H1 (cell line): ENCODE data around the gene SOX15. TPM values are rescaled to one million over a fixed set of nuclear protein-coding genes. Genes with fewer than 3 reads are reported as not detected.

Experiments used
- CTCF ChIA-PET: fragments of 300-600 bp; sonication (Branson Sonifier 250); formaldehyde crosslinking; loops from one replicate; lab custom pipeline; 2021; ENCODE audit not compliant: partially characterized antibody; lab: Charles Lee
- POLR2A ChIA-PET: fragments of 300-600 bp; sonication (Branson Sonifier 250); formaldehyde crosslinking; loops from one replicate; lab custom pipeline; 2021; ENCODE audit warnings: inconsistent platforms; ENCODE audit not compliant: partially characterized antibody; lab: Charles Lee
- DNase-seq, 2 experiments: peaks; one replicate each; pipeline versions ENCODE4 v3.0.0 to v3.0.0-alpha.2; 2010 to 2022; ENCODE audit warnings: low spot score in 2 of 2, low read depth in 1 of 2, mixed read lengths in 1 of 2
- FAIRE-seq: peaks from 2 replicates; lab custom pipeline; 2011; peaks lifted over from hg19 to GRCh38; lab: Jason Lieb, UNC
- H2AFZ ChIP-seq: 2 replicates; pipeline ENCODE4 v1.8.1; 2012; ENCODE audit warnings: low read length, inconsistent platforms
- H2AK5ac ChIP-seq: 2 replicates; pipeline ENCODE4 v1.6.1; 2013; ENCODE audit warnings: low read depth, low read length
- H2BK120ac ChIP-seq: replicated peaks from 2 replicates; pipeline ENCODE3; 2013; ENCODE audit warnings: low read depth, low read length, inconsistent platforms
- H2BK12ac ChIP-seq: 2 replicates; pipeline ENCODE4 v1.6.1; 2013; ENCODE audit warnings: low read depth, low read length
- H2BK15ac ChIP-seq: 2 replicates; pipeline ENCODE4 v1.6.1; 2013; ENCODE audit warnings: low read length
- H2BK20ac ChIP-seq: 2 replicates; pipeline ENCODE4 v1.6.1; 2013; ENCODE audit warnings: low read length
- H2BK5ac ChIP-seq: 2 replicates; pipeline ENCODE4 v1.6.1; 2013; ENCODE audit warnings: low read depth, low read length
- H3K14ac ChIP-seq: 2 replicates; pipeline ENCODE4 v1.6.1; 2013; ENCODE audit warnings: inconsistent platforms; ENCODE audit not compliant: insufficient read length
- H3K18ac ChIP-seq: 2 replicates; pipeline ENCODE4 v1.6.1; 2013; ENCODE audit warnings: low read length; ENCODE audit errors: extremely low read depth
- H3K23ac ChIP-seq: 2 replicates; pipeline ENCODE4 v1.6.1; 2013; ENCODE audit warnings: inconsistent platforms; ENCODE audit not compliant: insufficient read length
- H3K23me2 ChIP-seq: 2 replicates; pipeline ENCODE4 v1.6.1; 2013; ENCODE audit warnings: low read depth, low read length
- H3K27ac ChIP-seq: 2 replicates; pipeline ENCODE4 v1.6.1; 2011; ENCODE audit warnings: low read depth, low read length, inconsistent platforms
- H3K27me3 ChIP-seq, 4 experiments: replicated peaks in 1 of 4; 1 replicate in 1 of 4; 2 replicates in 3 of 4; pipeline versions ENCODE4 v1.6.1 to v1.8.1; 2011 to 2013; ENCODE audit warnings: low read length in 3 of 4, mild to moderate bottlenecking in 3 of 4, inconsistent platforms in 2 of 4, mixed read lengths in 2 of 4, moderate library complexity in 1 of 4; ENCODE audit not compliant: control insufficient read depth in 3 of 4, insufficient read depth in 3 of 4; ENCODE audit errors: extremely low read depth in 1 of 4
- H3K36me3 ChIP-seq, 4 experiments: 2 replicates each; pipeline versions ENCODE4 v1.6.1 to v1.8.1; 2011 to 2013; ENCODE audit warnings: mild to moderate bottlenecking in 4 of 4, low read length in 3 of 4, moderate library complexity in 2 of 4, control low read depth in 1 of 4, inconsistent platforms in 1 of 4; ENCODE audit not compliant: insufficient read depth in 4 of 4, control insufficient read depth in 2 of 4
- H3K4ac ChIP-seq: replicated peaks from 2 replicates; pipeline ENCODE3; 2013; ENCODE audit warnings: low read length, low read depth, mixed read lengths, inconsistent platforms; ENCODE audit not compliant: insufficient read length
- H3K4me1 ChIP-seq, 4 experiments: replicated peaks in 1 of 4; 1 replicate in 1 of 4; 2 replicates in 3 of 4; pipeline versions ENCODE4 v1.6.1 to v1.8.1; 2011 to 2013; ENCODE audit warnings: low read length in 3 of 4, inconsistent platforms in 2 of 4, mixed read lengths in 1 of 4; ENCODE audit not compliant: insufficient read depth in 4 of 4, control insufficient read depth in 3 of 4
- H3K4me2 ChIP-seq, 2 experiments: 2 replicates each; pipeline versions ENCODE4 v1.6.1 to v1.8.1; 2011 to 2013; ENCODE audit warnings: low read depth in 2 of 2, low read length in 2 of 2, control low read depth in 1 of 2, inconsistent platforms in 1 of 2, mild to moderate bottlenecking in 1 of 2; ENCODE audit not compliant: insufficient read depth in 1 of 2
- H3K4me3 ChIP-seq, 4 experiments: fragments of 200-600, 300-600 bp in 1 of 4; sonication (generic), shearing (Covaris generic), sonication (Bioruptor Twin) in 1 of 4; 2 replicates each; pipeline versions ENCODE4 v1.5.1 to v1.8.1; 2011 to 2016; ENCODE audit warnings: low read length in 4 of 4, low read depth in 3 of 4, control low read depth in 2 of 4, inconsistent platforms in 2 of 4, mild to moderate bottlenecking in 2 of 4, mixed read lengths in 1 of 4, moderate library complexity in 1 of 4; ENCODE audit not compliant: insufficient read depth in 2 of 4; ENCODE audit errors: extremely low read depth in 1 of 4
- H3K56ac ChIP-seq: replicated peaks from 2 replicates; pipeline ENCODE3; 2013; ENCODE audit warnings: low read depth, mild to moderate bottlenecking, mixed read lengths, low read length, inconsistent platforms; ENCODE audit not compliant: insufficient read length
- H3K79me1 ChIP-seq: 2 replicates; pipeline ENCODE4 v1.6.1; 2013; ENCODE audit warnings: low read depth, low read length, control low read depth
- H3K79me2 ChIP-seq, 2 experiments: 2 replicates each; pipeline versions ENCODE4 v1.6.1 to v1.8.1; 2012 to 2013; ENCODE audit warnings: low read length in 2 of 2, mild to moderate bottlenecking in 2 of 2, inconsistent platforms in 1 of 2; ENCODE audit not compliant: insufficient read depth in 2 of 2, control insufficient read depth in 1 of 2
- H3K9ac ChIP-seq, 4 experiments: replicated peaks in 1 of 4; 1 replicate in 1 of 4; 2 replicates in 3 of 4; pipeline versions ENCODE4 v1.6.1 to v1.8.1; 2011 to 2013; ENCODE audit warnings: low read depth in 3 of 4, low read length in 3 of 4, control low read depth in 2 of 4, mild to moderate bottlenecking in 2 of 4, moderate library complexity in 2 of 4, inconsistent platforms in 1 of 4; ENCODE audit errors: extremely low read depth in 1 of 4
- H3K9me3 ChIP-seq, 2 experiments: 2 replicates each; pipeline versions ENCODE4 v1.6.1 to v1.8.1; 2012 to 2013; ENCODE audit warnings: mild to moderate bottlenecking in 2 of 2, moderate library complexity in 2 of 2, control low read depth in 1 of 2, inconsistent platforms in 1 of 2, low read depth in 1 of 2, low read length in 1 of 2, mixed read lengths in 1 of 2; ENCODE audit not compliant: insufficient read depth in 2 of 2
- H4K20me1 ChIP-seq, 2 experiments: replicated peaks in 1 of 2; 2 replicates each; pipeline versions ENCODE3 to v1.8.1; 2011 to 2013; ENCODE audit warnings: inconsistent platforms in 2 of 2, low read length in 2 of 2, mild to moderate bottlenecking in 1 of 2; ENCODE audit not compliant: insufficient read depth in 2 of 2, control insufficient read depth in 1 of 2
- H4K5ac ChIP-seq: 2 replicates; pipeline ENCODE4 v1.6.1; 2013; ENCODE audit warnings: low read length, low read depth, mixed read lengths, inconsistent platforms; ENCODE audit not compliant: insufficient read length
- H4K8ac ChIP-seq: 2 replicates; pipeline ENCODE4 v1.8.0; 2013; ENCODE audit warnings: mild to moderate bottlenecking, moderate library complexity, low read length, inconsistent platforms; ENCODE audit not compliant: insufficient read depth; ENCODE audit errors: extremely low read depth
- H4K91ac ChIP-seq: replicated peaks from 2 replicates; pipeline ENCODE3; 2013; ENCODE audit warnings: low read length, mixed read lengths, inconsistent platforms; ENCODE audit not compliant: insufficient read length
- CEBPB ChIP-seq: IDR thresholded peaks from 2 replicates; pipeline ENCODE4 v1.6.1; 2012; ENCODE audit warnings: low read depth, low read length
- CREB1 ChIP-seq: IDR thresholded peaks from 2 replicates; pipeline ENCODE4 v1.6.1; 2012; ENCODE audit warnings: inconsistent platforms
- FOSL1 ChIP-seq: IDR thresholded peaks from 2 replicates; pipeline ENCODE4 v1.6.1; 2011; ENCODE audit warnings: mild to moderate bottlenecking, low read depth, low read length, moderate library complexity; ENCODE audit not compliant: insufficient read depth
- NRF1 ChIP-seq: IDR thresholded peaks from 2 replicates; pipeline ENCODE4 v1.6.1; 2011; ENCODE audit warnings: mild to moderate bottlenecking, low read depth, low read length, improper control_type of control experiment
- SIN3A ChIP-seq, 2 experiments: IDR thresholded peaks in 1 of 2; conservative IDR thresholded peaks in 1 of 2; 2 replicates each; pipeline ENCODE4 v1.6.1; 2011 to 2012; ENCODE audit warnings: low read length in 2 of 2, improper control_type of control experiment in 1 of 2, low read depth in 1 of 2, mild to moderate bottlenecking in 1 of 2
- SUZ12 ChIP-seq: fragments of 200-600 bp; sonication (generic); IDR thresholded peaks from 2 replicates; pipeline ENCODE4 v1.6.1; 2012; ENCODE audit warnings: mild to moderate bottlenecking, inconsistent platforms, low read length, moderate library complexity, mixed read lengths
- TAF1 ChIP-seq: IDR thresholded peaks from 2 replicates; pipeline ENCODE4 v1.6.1; 2011; ENCODE audit warnings: mild to moderate bottlenecking, low read depth, low read length
- TBP ChIP-seq: IDR thresholded peaks from 2 replicates; pipeline ENCODE4 v1.6.1; 2011; ENCODE audit warnings: low read depth, low read length, improper control_type of control experiment
- USF2 ChIP-seq: IDR thresholded peaks from 2 replicates; pipeline ENCODE4 v1.6.1; 2011; ENCODE audit warnings: low read length, improper control_type of control experiment
- YY1 ChIP-seq: IDR thresholded peaks from 2 replicates; pipeline ENCODE4 v1.6.1; 2011; ENCODE audit warnings: low read depth, mild to moderate bottlenecking, low read length
- WGBS, 2 experiments: shearing (Covaris generic) in 1 of 2; methylation state at CpG; one replicate each; pipeline versions ENCODE4 v1.1.6 to v1.1.7; 2013 to 2015; ENCODE audit warnings: low lambda C conversion rate in 2 of 2, mixed read lengths in 2 of 2, inconsistent platforms in 1 of 2, low coverage in 1 of 2, missing lambda C conversion rate in 1 of 2; ENCODE audit not compliant: insufficient replicate concordance in 2 of 2, insufficient coverage in 1 of 2, insufficient read length in 1 of 2; ENCODE audit errors: extremely low coverage in 1 of 2, missing lambda C conversion rate in 1 of 2; 5-methylcytosine and 5-hydroxymethylcytosine counted together
- polyA plus RNA-seq, 7 experiments: library from polyadenylated mRNA; depleted of rRNA in 3 of 7; stranded (reverse) in 5 of 7; unstranded in 2 of 7; fragments of >200 nt in 5 of 7; fragments of 200-250 nt in 2 of 7; gene quantifications; 1 replicate in 5 of 7; 2 replicates in 1 of 7; 4 replicates in 1 of 7; pipeline versions ENCODE4 v1.2.1 to v1.2.3, GENCODE V29; 2011 to 2013; ENCODE audit warnings: missing spikeins in 2 of 7, mixed read lengths in 2 of 7
- total RNA-seq: library from RNA; stranded (reverse); fragmentation: NEBNext Ultra II Directional; extraction: Animal tissue kit (Norgen Biotek cat#: 25700); gene quantifications from 2 replicates; pipeline ENCODE4 v1.2.1, GENCODE V29; 2021
- TF ChIP-seq, protein P1 (sequence below): IDR thresholded peaks from 2 replicates; pipeline ENCODE4 v1.6.1; 2011; ENCODE audit warnings: low read depth, mild to moderate bottlenecking, low read length; ENCODE audit not compliant: insufficient read depth

SOX15 gene
- total and polyA plus RNA-seq, 2 of the 8 experiments (the other 6 are each of a cell fraction or from before 2014, with no cell fraction given) = 14.3 to 26.8 TPM

DNA sequence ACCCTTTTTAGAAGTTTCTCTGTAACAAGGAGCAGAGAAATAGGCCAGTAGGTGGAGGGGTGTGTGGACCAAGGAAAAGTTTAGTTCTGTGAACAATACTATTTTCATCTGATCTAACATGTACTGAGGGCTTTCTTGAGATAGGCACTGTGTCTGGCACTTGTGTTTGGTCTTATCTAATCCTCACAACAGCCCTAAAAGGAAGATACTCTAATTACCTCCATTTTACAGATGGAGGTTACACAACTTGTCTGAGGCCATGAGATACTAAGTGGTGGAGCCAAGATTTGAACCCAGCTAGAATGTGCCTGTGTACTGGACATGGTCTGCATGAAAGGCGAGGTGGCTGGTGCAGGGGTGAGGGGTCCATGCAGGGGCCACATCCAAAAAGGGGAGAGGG is 36.5 kb downstream of the SOX15 start:
- H3K79me2 ChIP-seq = no peaks in the 10 kb centered on the region
- no peak overlapping the region for H3K27ac ChIP-seq
- H4K91ac ChIP-seq = no peak overlapping the region
- H3K56ac ChIP-seq = no peak overlapping the region
- no peaks in the 10 kb centered on the region for H3K9me3 ChIP-seq
- no peak overlapping the region for H2BK20ac ChIP-seq
- H3K36me3 ChIP-seq = no peaks in the 10 kb centered on the region
- POLR2A ChIA-PET = interaction anchor here (37.5 kb wide), 1 partner anchor 29 kb away, joined by 1144 read pairs; the partner anchor contains the start of genes CD68, MPDU1 and SOX15
- peaks cover 5 to 20% (median 15%) of the 10 kb centered on the region in 4 experiments for H3K4me1 ChIP-seq
- H2AFZ ChIP-seq = no peak overlapping the region
- H2BK120ac ChIP-seq = no peak overlapping the region
- no peak overlapping the region for H3K4ac ChIP-seq
- no peak overlapping the region for H3K9ac ChIP-seq
- H3K23ac ChIP-seq = no peak overlapping the region
- no peak overlapping the region for H3K14ac ChIP-seq
- DNase-seq (no peak), FAIRE-seq (no peak)
- H3K4me3 ChIP-seq = no peak overlapping the region
- H3K4me2 ChIP-seq = no peak overlapping the region
- no peak overlapping the region for H2BK12ac ChIP-seq
- TF ChIP-seq YY1 = no peak
- no peak for TF ChIP-seq SIN3A (conservative IDR thresholded peaks at IDR 0.05 in 1 of 2, IDR thresholded peaks at IDR 0.05 in 1 of 2; ENCODE audit: low read depth in 1 of 2, low read length in 2 of 2)
- no peak for TF ChIP-seq USF2
- no peak for TF ChIP-seq FOSL1
- TF ChIP-seq TAF1 = no peak
- TF ChIP-seq CREB1 = no peak
- TF ChIP-seq TBP = no peak
- TF ChIP-seq CEBPB = no peak
- no peak for TF ChIP-seq SUZ12
- TF ChIP-seq, protein P1, sequence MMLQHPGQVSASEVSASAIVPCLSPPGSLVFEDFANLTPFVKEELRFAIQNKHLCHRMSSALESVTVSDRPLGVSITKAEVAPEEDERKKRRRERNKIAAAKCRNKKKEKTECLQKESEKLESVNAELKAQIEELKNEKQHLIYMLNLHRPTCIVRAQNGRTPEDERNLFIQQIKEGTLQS = no peak
- no peak for TF ChIP-seq NRF1
- no peak overlapping the region for H2AK5ac ChIP-seq
- no peak overlapping the region for H4K8ac ChIP-seq
- peaks cover 0 to 7% of the 10 kb centered on the region in 2 experiments for H4K20me1 ChIP-seq
- no peak overlapping the region for H3K18ac ChIP-seq
- no peaks in the 10 kb centered on the region for H3K79me1 ChIP-seq
- H3K27me3 ChIP-seq = peaks cover 0 to 4% (median 2%) of the 10 kb centered on the region in 4 experiments; a peak in 3 of 7 replicates
- H2BK5ac ChIP-seq = no peak overlapping the region
- CTCF ChIA-PET = interaction anchor here (1.3 to 12.7 kb wide), 3 partner anchors 8 to 37 kb away, joined by 3 to 251 read pairs (median 11); no protein-coding TSS in a partner anchor
- no peak overlapping the region for H2BK15ac ChIP-seq
- peaks cover 4% of the 10 kb centered on the region; the same call in 1 of the 2 replicates for H3K23me2 ChIP-seq
- WGBS, 2 experiments = 79% methylated on average over 1 of the region's 1 CpG; no CpG with 5 or more reads in 1 of the 2 experiments
- no peak overlapping the region for H4K5ac ChIP-seq
